Measurements from ENCODE around the gene NR2F1-AS1. TPM values are rescaled to one million over a fixed set of nuclear protein-coding genes. Genes with fewer than 3 reads are reported as not detected.

The NR2F1-AS1 gene
- polyA plus RNA-seq, 2 of the 4 experiments (the other 2 are of a cell fraction) = 5.5 to 8.3 TPM

DNA sequence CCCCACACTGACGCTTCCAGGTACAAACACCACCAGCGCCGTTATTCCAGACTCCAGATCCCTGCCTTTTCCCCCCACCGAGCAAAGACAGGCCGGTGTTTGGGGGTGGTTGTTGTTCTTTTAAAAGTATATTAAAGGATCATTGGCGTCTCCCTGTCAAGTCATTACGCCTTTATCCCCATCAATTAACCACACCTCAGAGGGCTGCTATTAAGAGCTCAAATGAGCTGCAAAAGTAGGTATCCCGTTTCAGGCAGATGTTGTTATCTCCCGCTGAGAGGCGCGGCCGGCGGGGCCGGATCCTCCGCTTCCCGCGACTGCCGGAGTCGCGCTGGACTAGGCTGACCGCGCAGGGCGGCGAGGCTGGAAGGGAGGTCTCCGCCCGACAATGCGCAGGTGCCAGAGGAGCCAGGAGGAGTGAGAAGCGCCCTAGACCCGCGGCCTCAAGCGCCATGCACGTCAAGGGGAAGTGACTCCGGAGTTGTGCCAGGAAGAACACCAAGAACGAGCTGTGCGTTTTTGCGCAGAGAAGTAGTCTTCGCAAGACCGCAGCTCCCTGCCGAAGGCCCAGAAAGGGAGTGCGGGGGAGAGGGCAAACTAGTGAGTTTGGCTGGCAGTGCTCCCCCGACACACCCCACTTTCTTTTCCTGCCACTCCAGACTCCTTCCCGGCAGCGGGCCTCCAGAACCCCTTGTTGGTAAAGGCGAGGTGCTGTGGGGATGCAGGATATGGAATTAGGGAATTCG is 8.2 kb downstream of the NR2F1-AS1 start:
- WGBS (ENCODE audit: missing lambda C conversion rate) = 90% methylated on average over 45 of the region's 45 CpGs
- no peak for ATAC-seq
- Histone ChIP-seq H3K27ac (no peak overlapping the region), H3K4me2 (no peak overlapping the region), H3K4me3 (no peak overlapping the region), H3K9me3 (no peaks in the 10 kb centered on the region), H3K4me1 (no peaks in the 10 kb centered on the region)
- ChIA-PET CTCF (no interaction called here), POLR2A (no interaction called here)
- no peak for DNase-seq (ENCODE audit: low read depth in 1 of 2, low spot score in 1 of 2)
- no peak for FAIRE-seq
- TF ChIP-seq HOXB13 (CRISPR knock-in tag; IDR thresholded peaks at IDR 0.05; ENCODE audit: low read depth) = no peak
- no peak for TF ChIP-seq RAD21 (conservative IDR thresholded peaks at IDR 0.05 in 1 of 2, IDR thresholded peaks at IDR 0.05 in 1 of 2)
- no peak for TF ChIP-seq HDAC2 (IDR thresholded peaks at IDR 0.05)
- TF ChIP-seq ZSCAN20 (CRISPR knock-in tag; IDR thresholded peaks at IDR 0.05) = no peak
- TF ChIP-seq CEBPB (IDR thresholded peaks at IDR 0.05) = no peak
- no peak for TF ChIP-seq GATA3 (IDR thresholded peaks at IDR 0.05; ENCODE audit: borderline replicate concordance)
- no peak for TF ChIP-seq HOXB5 (CRISPR knock-in tag; IDR thresholded peaks at IDR 0.05)
- no peak for TF ChIP-seq POLR2AphosphoS2 (conservative IDR thresholded peaks at IDR 0.05; ENCODE audit: low read length)
- no peak for TF ChIP-seq CBX8 (IDR thresholded peaks at IDR 0.05)
- TF ChIP-seq, protein P1, sequence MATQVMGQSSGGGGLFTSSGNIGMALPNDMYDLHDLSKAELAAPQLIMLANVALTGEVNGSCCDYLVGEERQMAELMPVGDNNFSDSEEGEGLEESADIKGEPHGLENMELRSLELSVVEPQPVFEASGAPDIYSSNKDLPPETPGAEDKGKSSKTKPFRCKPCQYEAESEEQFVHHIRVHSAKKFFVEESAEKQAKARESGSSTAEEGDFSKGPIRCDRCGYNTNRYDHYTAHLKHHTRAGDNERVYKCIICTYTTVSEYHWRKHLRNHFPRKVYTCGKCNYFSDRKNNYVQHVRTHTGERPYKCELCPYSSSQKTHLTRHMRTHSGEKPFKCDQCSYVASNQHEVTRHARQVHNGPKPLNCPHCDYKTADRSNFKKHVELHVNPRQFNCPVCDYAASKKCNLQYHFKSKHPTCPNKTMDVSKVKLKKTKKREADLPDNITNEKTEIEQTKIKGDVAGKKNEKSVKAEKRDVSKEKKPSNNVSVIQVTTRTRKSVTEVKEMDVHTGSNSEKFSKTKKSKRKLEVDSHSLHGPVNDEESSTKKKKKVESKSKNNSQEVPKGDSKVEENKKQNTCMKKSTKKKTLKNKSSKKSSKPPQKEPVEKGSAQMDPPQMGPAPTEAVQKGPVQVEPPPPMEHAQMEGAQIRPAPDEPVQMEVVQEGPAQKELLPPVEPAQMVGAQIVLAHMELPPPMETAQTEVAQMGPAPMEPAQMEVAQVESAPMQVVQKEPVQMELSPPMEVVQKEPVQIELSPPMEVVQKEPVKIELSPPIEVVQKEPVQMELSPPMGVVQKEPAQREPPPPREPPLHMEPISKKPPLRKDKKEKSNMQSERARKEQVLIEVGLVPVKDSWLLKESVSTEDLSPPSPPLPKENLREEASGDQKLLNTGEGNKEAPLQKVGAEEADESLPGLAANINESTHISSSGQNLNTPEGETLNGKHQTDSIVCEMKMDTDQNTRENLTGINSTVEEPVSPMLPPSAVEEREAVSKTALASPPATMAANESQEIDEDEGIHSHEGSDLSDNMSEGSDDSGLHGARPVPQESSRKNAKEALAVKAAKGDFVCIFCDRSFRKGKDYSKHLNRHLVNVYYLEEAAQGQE (IDR thresholded peaks at IDR 0.05) = no peak
- no peak for TF ChIP-seq RARB (CRISPR knock-in tag; IDR thresholded peaks at IDR 0.05)
- TF ChIP-seq, protein P2, sequence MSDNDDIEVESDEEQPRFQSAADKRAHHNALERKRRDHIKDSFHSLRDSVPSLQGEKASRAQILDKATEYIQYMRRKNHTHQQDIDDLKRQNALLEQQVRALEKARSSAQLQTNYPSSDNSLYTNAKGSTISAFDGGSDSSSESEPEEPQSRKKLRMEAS (IDR thresholded peaks at IDR 0.05) = no peak

DNA sequence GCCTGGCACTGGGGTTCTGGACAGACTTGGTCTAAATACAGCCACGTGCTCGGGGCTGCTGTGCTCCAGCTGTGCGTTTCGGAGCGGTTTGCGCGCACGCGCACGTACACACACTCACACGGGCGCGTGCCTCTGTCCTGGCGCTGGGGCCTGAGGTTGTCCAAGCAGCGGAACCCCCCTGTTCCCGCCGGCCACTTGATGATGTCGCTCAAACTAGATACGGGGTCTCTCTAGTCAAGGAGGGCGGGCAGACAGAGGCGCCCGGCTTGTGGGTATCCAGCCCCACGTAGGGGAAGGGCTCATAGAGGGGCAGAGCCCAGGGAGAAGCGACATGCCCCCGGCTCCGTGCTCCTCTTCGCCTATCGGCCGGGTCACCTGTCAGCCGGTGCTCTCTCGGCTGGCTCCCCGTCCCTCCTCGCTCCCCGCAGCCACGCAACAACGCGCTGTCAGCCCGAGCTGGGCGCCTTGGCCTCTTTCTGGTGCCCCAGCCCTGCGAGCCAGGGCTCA is 8.9 kb downstream of the NR2F1-AS1 start:
- Histone ChIP-seq H3K27ac (no peak overlapping the region), H3K9me3 (no peaks in the 10 kb centered on the region), H3K4me2 (no peak overlapping the region), H3K4me1 (no peaks in the 10 kb centered on the region), H3K4me3 (no peak overlapping the region)
- FAIRE-seq (no peak), DNase-seq (ENCODE audit: low read depth in 1 of 2, low spot score in 1 of 2) (no peak), ATAC-seq (no peak)
- ChIA-PET POLR2A (interaction anchor here (0.6 kb wide), 1 partner anchor 10 kb away, joined by 7 read pairs; no protein-coding TSS in a partner anchor), CTCF (no interaction called here)
- 91% methylated on average over 40 of the region's 40 CpGs for WGBS (ENCODE audit: missing lambda C conversion rate)
- TF ChIP-seq JUN (IDR thresholded peaks at IDR 0.05) = no peak
- TF ChIP-seq CEBPB (IDR thresholded peaks at IDR 0.05) = no peak
- TF ChIP-seq HDAC2 (IDR thresholded peaks at IDR 0.05) = no peak
- no peak for TF ChIP-seq NR3C1 (IDR thresholded peaks at IDR 0.05)
- TF ChIP-seq JUNB (IDR thresholded peaks at IDR 0.05) = no peak
- TF ChIP-seq FOXS1 (CRISPR knock-in tag; IDR thresholded peaks at IDR 0.05) = no peak
- no peak for TF ChIP-seq RCOR1 (IDR thresholded peaks at IDR 0.05; ENCODE audit: low read depth, low read length)
- TF ChIP-seq POLR2A (IDR thresholded peaks at IDR 0.05; ENCODE audit: low read length) = no peak
- TF ChIP-seq, protein P3, sequence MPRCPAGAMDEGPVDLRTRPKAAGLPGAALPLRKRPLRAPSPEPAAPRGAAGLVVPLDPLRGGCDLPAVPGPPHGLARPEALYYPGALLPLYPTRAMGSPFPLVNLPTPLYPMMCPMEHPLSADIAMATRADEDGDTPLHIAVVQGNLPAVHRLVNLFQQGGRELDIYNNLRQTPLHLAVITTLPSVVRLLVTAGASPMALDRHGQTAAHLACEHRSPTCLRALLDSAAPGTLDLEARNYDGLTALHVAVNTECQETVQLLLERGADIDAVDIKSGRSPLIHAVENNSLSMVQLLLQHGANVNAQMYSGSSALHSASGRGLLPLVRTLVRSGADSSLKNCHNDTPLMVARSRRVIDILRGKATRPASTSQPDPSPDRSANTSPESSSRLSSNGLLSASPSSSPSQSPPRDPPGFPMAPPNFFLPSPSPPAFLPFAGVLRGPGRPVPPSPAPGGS (IDR thresholded peaks at IDR 0.05) = no peak

Measured in A549 (cell line).